Mucosa of stomach (tissue), 1 donor: ENCODE data around the gene VEPH1.

Experiments used
- H3K27me3 ChIP-seq: one replicate; pipeline ENCODE4 v1.7.0; 2013; ENCODE audit warnings: mild to moderate bottlenecking, low read length; ENCODE audit not compliant: control insufficient read depth, insufficient read depth
- H3K36me3 ChIP-seq: one replicate; pipeline ENCODE4 v1.7.0; 2013; ENCODE audit warnings: low read length; ENCODE audit not compliant: control insufficient read depth, insufficient read depth
- H3K4me1 ChIP-seq: one replicate; pipeline ENCODE4 v1.7.0; 2013; ENCODE audit warnings: mild to moderate bottlenecking, low read length; ENCODE audit not compliant: control insufficient read depth, insufficient read depth
- H3K4me3 ChIP-seq: one replicate; pipeline ENCODE4 v1.7.0; 2013; ENCODE audit warnings: low read length
- H3K9ac ChIP-seq: one replicate; pipeline ENCODE4 v1.7.0; 2013; ENCODE audit warnings: mild to moderate bottlenecking, low read length, moderate library complexity
- H3K9me3 ChIP-seq: one replicate; pipeline ENCODE4 v1.7.0; 2013; ENCODE audit warnings: mild to moderate bottlenecking, low read length, moderate library complexity; ENCODE audit not compliant: control insufficient read depth
- donor health status: Pancreatic carcinoma.

Gene VEPH1

GRCh38 chr3:157275832-157276231 is 227.4 kb downstream of the VEPH1 start:
- Histone ChIP-seq H3K9ac (no peak overlapping the region), H3K9me3 (no peaks in the 10 kb centered on the region), H3K4me1 (no peaks in the 10 kb centered on the region), H3K36me3 (no peaks in the 10 kb centered on the region), H3K27me3 (no peaks in the 10 kb centered on the region), H3K4me3 (no peak overlapping the region)

DNA sequence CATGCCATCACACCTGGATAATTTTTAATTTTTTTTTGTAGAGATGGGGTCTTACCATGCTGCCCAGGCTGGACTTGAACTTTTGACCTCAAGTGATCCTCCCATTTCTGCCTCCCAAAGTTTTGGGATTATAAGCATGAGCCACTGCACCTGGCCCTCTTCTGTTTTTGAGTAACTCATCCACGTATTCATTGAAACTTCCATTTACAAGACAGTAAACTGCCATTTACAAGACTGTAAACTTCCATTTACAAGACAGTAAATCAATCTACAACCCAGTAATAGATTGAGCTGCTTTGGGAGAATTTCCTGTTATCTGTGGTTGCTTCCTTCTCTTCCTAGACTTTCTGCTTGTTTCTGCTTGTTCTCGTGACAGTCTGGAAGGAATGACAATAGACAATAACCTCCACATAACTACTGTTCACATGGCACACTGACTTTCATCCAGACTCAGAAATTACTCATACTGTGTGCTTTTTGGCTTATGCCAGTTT is 228.5 kb downstream of the VEPH1 start:
- no peak overlapping the region for H3K9ac ChIP-seq
- no peaks in the 10 kb centered on the region for H3K4me1 ChIP-seq
- H3K36me3 ChIP-seq: no peaks in the 10 kb centered on the region
- no peaks in the 10 kb centered on the region for H3K27me3 ChIP-seq
- no peak overlapping the region for H3K4me3 ChIP-seq
- H3K9me3 ChIP-seq: no peaks in the 10 kb centered on the region

GRCh38 chr3:157271283-157271882 is 231.8 kb downstream of the VEPH1 start:
- H3K27me3 ChIP-seq: no peaks in the 10 kb centered on the region
- H3K4me1 ChIP-seq: no peaks in the 10 kb centered on the region
- H3K9ac ChIP-seq: no peak overlapping the region
- H3K36me3 ChIP-seq: no peaks in the 10 kb centered on the region
- H3K9me3 ChIP-seq: no peaks in the 10 kb centered on the region
- no peak overlapping the region for H3K4me3 ChIP-seq

GRCh38 chr3:157268026-157268425 is 235.2 kb downstream of the VEPH1 start:
- Histone ChIP-seq H3K9ac (no peak overlapping the region), H3K27me3 (no peaks in the 10 kb centered on the region), H3K9me3 (no peaks in the 10 kb centered on the region), H3K4me1 (no peaks in the 10 kb centered on the region), H3K4me3 (no peak overlapping the region), H3K36me3 (no peaks in the 10 kb centered on the region)

DNA sequence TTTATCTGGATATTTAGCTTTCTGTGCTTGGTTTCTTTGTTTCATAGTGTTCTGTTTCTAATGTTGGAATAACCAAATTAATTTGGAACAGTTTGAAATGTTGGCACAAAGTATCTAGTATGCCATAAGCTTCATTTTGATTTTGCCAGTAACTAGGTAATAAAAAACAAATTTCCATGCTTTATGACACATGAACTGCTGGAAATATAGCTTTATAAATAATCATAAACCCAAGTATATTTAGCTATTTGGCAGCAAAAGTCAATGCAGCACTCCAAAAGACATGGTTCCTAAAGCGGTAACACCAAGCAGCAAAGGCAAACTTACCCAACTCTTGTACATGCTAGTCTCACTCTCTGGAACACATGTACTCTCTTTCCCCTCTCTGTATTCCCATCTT is 237.3 kb downstream of the VEPH1 start:
- Histone ChIP-seq H3K9ac (no peak overlapping the region), H3K4me3 (no peak overlapping the region), H3K36me3 (no peaks in the 10 kb centered on the region), H3K4me1 (no peaks in the 10 kb centered on the region), H3K9me3 (no peaks in the 10 kb centered on the region), H3K27me3 (no peaks in the 10 kb centered on the region)

GRCh38 chr3:157263027-157263426 is 240.2 kb downstream of the VEPH1 start:
- no peak overlapping the region for H3K4me3 ChIP-seq

GRCh38 chr3:157261000-157261399 is 242.2 kb downstream of the VEPH1 start:
- no peaks in the 10 kb centered on the region for H3K4me1 ChIP-seq
- no peaks in the 10 kb centered on the region for H3K9me3 ChIP-seq
- no peaks in the 10 kb centered on the region for H3K27me3 ChIP-seq
- H3K36me3 ChIP-seq: no peaks in the 10 kb centered on the region
- H3K9ac ChIP-seq: no peak overlapping the region
- H3K4me3 ChIP-seq: no peak overlapping the region

More at GRCh38 chr3:157263027-157263426, 240.2 kb downstream of the VEPH1 start:
- Histone ChIP-seq H3K9me3 (no peaks in the 10 kb centered on the region), H3K4me1 (no peaks in the 10 kb centered on the region), H3K9ac (no peak overlapping the region), H3K27me3 (no peaks in the 10 kb centered on the region), H3K36me3 (no peaks in the 10 kb centered on the region)

- Histone ChIP-seq H3K9me3 (no peaks in the 10 kb centered on the region), H3K4me3 (no peak overlapping the region), H3K36me3 (no peaks in the 10 kb centered on the region), H3K9ac (no peak overlapping the region), H3K27me3 (no peaks in the 10 kb centered on the region), H3K4me1 (no peaks in the 10 kb centered on the region)
Measured at GRCh38 chr3:157259825-157260224, 243.4 kb downstream of the VEPH1 start.

GRCh38 chr3:157257101-157257500 is 246.1 kb downstream of the VEPH1 start:
- no peaks in the 10 kb centered on the region for H3K9me3 ChIP-seq
- H3K27me3 ChIP-seq: no peaks in the 10 kb centered on the region
- no peaks in the 10 kb centered on the region for H3K4me1 ChIP-seq
- no peak overlapping the region for H3K4me3 ChIP-seq
- H3K36me3 ChIP-seq: no peaks in the 10 kb centered on the region
- no peak overlapping the region for H3K9ac ChIP-seq

DNA sequence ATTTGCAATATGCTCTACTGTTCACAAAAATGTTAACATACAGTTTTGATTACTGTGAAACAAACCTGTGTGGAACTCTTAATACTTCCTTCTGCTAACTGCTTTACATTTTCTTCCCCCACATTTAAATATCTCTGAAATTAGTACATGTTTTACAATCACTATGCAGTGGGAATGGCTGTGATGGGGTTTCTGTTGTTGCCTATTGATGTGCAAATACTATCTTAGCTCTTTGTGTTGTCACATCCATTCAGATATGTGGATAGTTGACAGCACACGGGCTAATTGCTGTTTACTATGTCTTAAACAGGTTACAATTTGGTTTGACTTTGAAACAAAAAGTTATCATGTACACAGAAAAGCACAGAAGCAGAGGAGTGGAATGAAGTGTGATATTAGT is 247.4 kb downstream of the VEPH1 start:
- Histone ChIP-seq H3K4me3 (no peak overlapping the region), H3K9ac (no peak overlapping the region), H3K36me3 (no peaks in the 10 kb centered on the region), H3K4me1 (no peaks in the 10 kb centered on the region), H3K9me3 (no peaks in the 10 kb centered on the region), H3K27me3 (no peaks in the 10 kb centered on the region)

- Histone ChIP-seq H3K4me1 (no peaks in the 10 kb centered on the region), H3K9me3 (no peaks in the 10 kb centered on the region), H3K4me3 (no peak overlapping the region), H3K36me3 (no peaks in the 10 kb centered on the region), H3K27me3 (no peaks in the 10 kb centered on the region), H3K9ac (no peak overlapping the region)
Measured at GRCh38 chr3:157251685-157252084, 251.5 kb downstream of the VEPH1 start.

- no peak overlapping the region for H3K4me3 ChIP-seq
- H3K27me3 ChIP-seq: no peaks in the 10 kb centered on the region
- H3K9ac ChIP-seq: no peak overlapping the region
- no peaks in the 10 kb centered on the region for H3K9me3 ChIP-seq
- H3K36me3 ChIP-seq: no peaks in the 10 kb centered on the region
- H3K4me1 ChIP-seq: no peaks in the 10 kb centered on the region
Measured at GRCh38 chr3:157249606-157250005, 253.6 kb downstream of the VEPH1 start.
